Spleen (tissue), 7 donors: ENCODE data around the gene SUGP2.
"Not testable (repeated sequence)": the region's sequence is repeated elsewhere in the genome, so short reads cannot be mapped to it uniquely, and the experiment has no call there.

Source experiments
- CTCF ChIP-seq, 11 experiments: fragments of 200-600 bp in 7 of 11; fragments of 450-650 bp in 4 of 11; sonication (generic) in 4 of 11; IDR thresholded peaks in 8 of 11; conservative IDR thresholded peaks in 3 of 11; 1 replicate in 7 of 11; 2 replicates in 4 of 11; pipeline versions ENCODE4 v1.4.0 to v1.8.0; 2016 to 2021; ENCODE audit warnings: antibody characterized with exemption in 11 of 11, inconsistent platforms in 4 of 11, mild to moderate bottlenecking in 1 of 11
- POLR2A ChIP-seq, 3 donors: fragments of 450-650 bp; IDR thresholded peaks; one replicate each; pipeline ENCODE4 v1.5.1; 2017; ENCODE audit warnings: antibody characterized with exemption in 3 of 3, mild to moderate bottlenecking in 1 of 3
- POLR2AphosphoS5 ChIP-seq, 3 donors: sonication (generic); formaldehyde crosslinking; IDR thresholded peaks; one replicate each; pipeline ENCODE4 v1.5.1; 2017; ENCODE audit warnings: antibody characterized with exemption in 3 of 3
- donor health status: DM: no; HTN: no; CAD: no; lungs with moderate emphysema.
- donor health status: DM: no; HTN: no; CAD: no.
- donor health status: DM: no; HTN: no; CAD: no.

GRCh38 chr19:19023376-19023775, 9.9 kb downstream of the SUGP2 start:
- TF ChIP-seq CTCF (IDR thresholded peaks at IDR 0.05 in 8 of 11, conservative IDR thresholded peaks at IDR 0.05 in 3 of 11); POLR2A (IDR thresholded peaks at IDR 0.05); POLR2AphosphoS5 (IDR thresholded peaks at IDR 0.05): not testable (repeated sequence)
